Activated T-cell treated with anti-CD3 and anti-CD28 coated beads for 24 hours (primary cell): ENCODE data around the gene C2orf15.
"Not testable (repeated sequence)": the region's sequence is repeated elsewhere in the genome, so short reads cannot be mapped to it uniquely, and the experiment has no call there.

Experiments
- DNase-seq: peaks from one replicate; pipeline ENCODE4 v3.0.0-alpha.2; 2020; ENCODE audit warnings: low read depth

Gene C2orf15

DNA sequence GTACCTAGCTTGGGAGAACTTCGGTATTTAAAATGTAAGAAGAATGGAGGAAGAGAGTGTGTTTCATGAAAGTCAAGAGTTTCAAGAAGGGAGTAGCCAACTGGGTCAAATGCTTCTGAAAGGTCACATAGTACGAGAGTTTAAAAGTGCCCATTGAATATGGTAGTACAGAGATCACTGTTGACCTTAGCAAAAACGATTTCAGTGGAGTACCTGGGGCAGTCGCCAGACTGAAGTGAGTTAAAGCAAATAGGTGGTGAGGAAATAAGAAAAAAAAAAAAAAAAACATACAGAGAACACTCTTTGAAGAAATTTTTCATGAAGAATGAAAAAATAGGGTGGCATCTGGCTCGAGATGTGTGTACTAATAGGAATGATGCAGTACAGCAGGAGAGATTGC lies 24.7 kb downstream of the C2orf15 start:
- DNase-seq: no peak

DNA sequence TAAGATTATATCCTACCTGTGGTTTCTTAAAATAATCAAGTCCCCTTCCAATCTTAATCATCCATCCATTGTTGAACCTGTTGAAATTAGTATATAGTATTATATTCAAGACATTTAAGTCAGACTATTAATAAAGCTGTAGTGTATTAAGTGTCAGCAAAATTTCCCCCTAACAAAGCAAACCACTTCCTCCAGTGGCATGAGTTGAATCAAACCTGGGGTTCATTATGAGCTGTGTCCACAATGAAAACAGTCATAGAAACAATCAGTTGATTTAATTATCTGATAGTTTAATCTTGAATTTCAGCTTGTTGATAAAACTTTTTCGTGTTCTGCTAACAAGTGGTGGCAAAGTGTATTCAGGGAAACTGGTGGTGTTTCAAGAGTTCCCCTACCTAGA lies 28.0 kb downstream of the C2orf15 start:
- no peak for DNase-seq

DNA sequence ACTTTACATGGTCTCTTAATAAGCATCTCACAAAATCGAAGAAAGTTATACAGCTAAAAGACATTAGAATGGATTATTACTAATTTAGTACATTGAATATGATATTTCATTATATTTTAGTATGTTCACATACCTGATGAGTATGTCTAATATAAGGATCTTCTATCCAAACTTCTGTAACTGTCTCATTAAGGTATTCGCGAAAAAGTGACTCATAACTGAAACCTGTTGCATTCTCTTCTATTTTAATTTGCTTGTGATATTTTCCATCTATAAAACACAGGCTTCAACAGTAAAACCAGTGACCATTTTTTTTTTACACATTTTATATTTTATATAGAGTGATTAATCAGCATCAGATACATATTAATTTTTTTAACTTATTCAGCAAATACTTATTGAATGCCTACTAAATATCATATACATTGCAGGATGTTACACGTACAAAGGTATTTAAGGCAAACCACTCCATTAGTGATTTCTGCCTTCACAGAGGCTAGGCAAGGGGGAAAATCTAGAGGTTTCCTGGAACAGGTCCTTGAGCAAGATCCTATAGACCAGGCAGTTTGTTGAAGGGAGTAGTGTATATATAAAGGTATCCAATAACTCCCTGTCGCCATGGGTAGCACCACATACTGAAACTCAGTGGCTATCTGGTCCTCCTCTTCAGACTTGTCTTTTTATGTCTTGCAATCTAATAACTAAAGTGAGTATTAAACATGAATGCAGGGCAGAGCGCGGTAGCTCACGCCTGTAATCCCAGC lies 30.1 kb downstream of the C2orf15 start:
- no peak for DNase-seq

DNA sequence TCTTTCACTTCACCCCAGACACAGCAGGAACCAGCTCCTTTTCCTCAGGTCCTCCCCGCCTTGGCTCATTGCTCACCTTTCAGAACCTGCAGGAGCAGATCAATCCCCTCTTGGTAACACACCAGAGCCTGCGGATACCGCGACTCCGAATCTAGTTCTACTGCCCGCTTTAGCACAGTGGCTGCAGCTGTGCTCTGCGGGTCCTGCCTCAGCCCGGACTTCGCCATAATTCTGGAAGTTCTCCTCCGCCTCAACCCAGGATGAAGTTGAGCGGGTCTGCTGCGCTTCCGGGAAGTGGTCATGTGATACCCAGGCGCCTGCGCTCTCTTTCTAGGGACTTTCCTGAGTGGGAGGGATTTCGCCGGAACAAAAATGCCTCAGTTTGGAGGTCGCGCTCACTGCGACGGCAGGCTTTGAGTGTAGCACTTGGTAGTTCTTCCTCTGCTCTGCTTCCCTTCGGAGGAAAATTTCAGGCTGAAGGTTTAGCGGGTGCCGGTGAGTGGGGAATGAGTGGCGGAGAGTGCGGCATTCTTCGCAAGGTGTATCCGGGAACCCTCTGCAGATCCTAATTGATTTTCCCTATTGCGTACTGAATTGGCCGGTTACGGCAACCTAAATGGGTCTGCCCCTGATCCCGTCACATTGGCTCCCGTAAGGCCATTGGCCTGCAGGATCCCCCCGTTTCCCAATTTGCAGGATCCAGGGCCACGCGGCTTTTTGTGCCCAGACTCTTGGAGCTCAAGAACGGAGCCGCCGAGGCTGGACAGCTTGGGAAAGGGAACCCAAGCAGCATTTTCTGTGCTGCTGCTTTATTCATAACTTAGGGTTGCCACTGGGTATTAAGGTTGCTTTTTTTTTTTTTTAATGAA lies 39.5 kb downstream of the C2orf15 start, which contains the start of the genes MITD1 and MRPL30:
MITD1 (minus strand) TSS at position 304 of the 869 bp plus-strand sequence; CDS start at position 227, 77 bp downstream.
MRPL30 (plus strand) TSS at position 430 of the 869 bp plus-strand sequence. CDS start 5,020 bp downstream, outside the sequence.
- DNase-seq: peak; percentile 85

DNA sequence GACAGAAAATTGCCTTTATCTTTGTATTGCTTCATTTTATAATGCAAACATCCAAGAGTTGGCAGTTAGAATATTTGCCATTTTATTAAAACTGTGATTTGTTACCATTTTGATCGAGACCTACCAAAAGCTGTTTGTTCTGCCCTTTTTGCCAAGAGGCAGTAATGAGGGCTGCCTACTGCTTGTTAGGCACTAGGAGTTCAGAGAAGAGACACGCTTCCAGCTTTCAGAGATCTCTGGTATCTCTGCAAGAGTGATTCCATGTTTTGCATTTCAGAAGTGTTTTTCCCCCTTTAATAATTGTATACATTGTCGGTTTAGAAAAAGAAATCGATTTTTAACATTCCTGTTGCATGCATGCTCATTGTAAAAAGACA lies 40.1 kb downstream of the C2orf15 start:
- no peak for DNase-seq

DNA sequence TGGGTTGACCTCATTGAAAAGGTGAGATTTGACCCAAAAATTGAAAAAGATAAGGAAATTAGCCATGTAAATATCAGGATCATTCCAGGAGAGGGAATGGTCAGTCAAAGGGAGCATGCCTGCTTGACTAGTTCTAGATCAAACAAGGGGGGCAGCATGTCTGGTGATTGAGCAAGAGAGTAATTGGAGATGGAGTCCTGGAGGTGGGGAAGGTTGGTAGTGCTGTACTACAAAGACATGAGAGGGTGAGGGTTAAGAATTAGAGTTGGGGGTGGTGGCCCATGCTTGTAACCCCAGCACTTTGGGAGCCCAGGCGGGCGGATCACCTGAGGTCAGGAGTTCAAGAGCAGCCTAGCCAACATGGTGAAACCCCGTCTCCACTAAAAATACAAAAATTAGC lies 41.5 kb downstream of the C2orf15 start:
- DNase-seq: no peak

DNA sequence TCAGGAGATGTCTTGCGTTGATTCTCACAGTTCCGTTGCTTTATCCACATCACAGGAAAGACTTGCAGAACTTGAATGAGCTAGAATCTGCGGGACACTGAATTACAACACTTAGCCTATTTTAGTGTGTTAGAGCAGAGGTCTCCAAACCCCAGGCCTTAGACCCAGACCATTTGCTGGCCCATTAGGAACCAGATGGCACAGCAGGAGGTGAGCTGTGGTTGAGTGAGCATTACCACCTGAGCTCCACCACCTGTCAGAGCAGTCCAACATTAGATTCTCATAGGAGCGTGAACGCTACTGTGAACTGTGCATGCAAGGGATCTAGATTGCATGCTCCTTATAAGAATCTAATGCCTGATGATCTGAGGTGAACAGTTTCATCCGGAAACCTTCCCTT lies 43.3 kb downstream of the C2orf15 start:
- no peak for DNase-seq

DNA sequence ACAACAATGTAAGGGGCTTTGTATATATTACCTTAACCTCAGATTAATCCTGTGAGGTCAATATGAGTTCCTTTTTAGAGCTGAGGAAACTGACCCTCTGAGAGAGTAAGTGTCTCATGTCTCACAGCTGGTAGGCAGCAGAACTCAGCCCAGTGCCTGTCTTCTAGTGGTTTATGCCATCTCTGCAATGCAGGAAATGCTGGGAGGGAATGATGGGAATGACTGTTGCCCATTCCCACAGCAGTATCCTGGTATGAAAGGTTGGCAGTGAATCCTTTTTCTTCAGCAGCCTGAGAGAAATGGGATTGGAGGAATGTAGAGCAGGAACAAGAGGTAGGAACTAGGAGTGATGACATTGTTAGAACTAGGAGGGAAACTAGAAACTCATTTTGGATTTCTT lies 45.5 kb downstream of the C2orf15 start:
- DNase-seq: no peak

DNA sequence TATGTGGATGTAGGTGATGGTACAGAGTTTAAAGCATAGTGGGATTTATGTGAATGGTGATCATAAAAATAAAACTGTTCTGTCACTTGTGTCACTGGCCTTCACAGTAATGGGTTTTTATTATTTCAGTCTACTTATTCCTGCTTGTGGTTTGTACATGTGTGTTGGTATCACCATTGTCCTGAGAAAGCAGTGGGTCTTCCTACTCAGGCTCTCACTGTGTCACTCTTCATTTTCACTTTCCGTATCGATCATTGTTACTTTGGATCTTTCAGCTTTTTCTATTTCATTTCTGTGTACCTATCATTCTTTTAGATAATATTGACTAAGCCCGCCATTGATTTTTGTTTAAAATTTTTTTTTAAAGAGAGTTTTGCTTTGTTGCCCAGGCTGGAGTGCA lies 46.9 kb downstream of the C2orf15 start:
- DNase-seq: no peak

DNA sequence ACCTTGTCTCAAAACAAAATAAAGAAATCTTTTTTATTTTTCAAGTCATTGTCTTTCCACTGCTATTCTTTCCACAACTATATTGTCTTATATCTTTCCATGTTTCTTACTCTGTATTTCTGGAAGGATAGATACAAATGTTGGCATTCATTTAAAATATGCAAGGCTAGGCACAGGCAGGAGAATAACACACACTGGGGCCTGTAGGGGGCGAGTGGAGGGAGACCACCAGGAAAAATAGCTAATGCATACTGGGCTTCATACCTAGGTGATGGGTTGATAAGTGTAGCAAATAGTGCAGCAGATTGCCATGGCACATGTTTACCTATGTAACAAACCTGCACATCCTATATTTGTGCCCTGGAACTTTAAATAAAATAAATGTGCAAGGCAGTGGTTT lies 49.0 kb downstream of the C2orf15 start:
- no peak for DNase-seq

DNA sequence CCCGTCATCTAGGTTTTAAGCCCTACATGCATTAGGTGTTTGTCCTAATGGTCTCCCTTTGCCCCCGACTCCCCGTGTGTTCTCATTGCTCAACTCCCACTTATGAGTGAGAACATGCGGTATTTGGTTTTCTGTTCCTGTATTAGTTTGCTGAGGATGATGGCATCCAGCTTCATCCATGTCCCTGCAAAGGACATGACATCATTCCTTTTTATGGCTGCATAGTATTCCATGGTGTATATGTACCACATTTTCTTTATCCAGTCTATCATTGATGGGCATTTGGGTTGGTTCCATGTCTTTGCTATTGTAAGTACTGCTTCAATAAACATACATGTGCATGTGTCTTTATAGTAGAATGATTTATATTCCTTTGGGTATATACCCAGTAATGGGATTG lies 50.9 kb downstream of the C2orf15 start:
- not testable (repeated sequence) for DNase-seq

DNA sequence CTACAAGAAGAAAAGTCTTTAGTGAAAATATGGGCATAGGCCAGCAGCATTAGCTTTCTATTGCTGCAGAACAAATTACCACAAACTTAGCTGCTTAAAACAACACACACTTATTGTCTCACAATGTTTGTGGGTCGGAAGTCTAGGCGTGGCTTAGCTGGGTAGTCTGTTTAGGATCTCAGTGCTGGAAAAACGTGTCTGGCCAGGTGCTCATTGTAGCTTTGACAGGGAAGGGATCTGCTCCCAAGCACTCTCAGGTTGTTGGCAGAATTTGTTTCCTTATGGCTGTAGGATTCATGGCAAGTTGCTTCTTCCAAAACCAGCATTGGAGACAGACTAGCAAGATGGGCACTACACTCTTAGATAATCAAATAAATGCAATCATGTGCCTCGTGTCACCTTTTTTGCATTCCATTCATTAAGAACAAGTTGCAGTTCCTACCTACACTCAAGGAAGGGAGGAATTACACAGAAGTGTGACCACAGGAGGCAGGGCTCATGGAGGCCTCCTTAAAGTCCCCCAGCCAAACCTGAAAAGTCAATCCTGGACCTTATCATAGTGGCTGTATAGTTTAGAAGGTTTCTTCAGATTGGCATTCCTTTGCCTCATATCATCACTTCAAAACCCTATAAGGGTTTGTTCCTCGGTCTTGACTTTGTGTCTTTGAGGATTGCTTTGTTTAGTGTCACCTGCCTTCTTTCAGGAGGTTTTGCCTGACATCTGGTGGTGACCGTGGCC lies 56.8 kb downstream of the C2orf15 start:
- no peak for DNase-seq

DNA sequence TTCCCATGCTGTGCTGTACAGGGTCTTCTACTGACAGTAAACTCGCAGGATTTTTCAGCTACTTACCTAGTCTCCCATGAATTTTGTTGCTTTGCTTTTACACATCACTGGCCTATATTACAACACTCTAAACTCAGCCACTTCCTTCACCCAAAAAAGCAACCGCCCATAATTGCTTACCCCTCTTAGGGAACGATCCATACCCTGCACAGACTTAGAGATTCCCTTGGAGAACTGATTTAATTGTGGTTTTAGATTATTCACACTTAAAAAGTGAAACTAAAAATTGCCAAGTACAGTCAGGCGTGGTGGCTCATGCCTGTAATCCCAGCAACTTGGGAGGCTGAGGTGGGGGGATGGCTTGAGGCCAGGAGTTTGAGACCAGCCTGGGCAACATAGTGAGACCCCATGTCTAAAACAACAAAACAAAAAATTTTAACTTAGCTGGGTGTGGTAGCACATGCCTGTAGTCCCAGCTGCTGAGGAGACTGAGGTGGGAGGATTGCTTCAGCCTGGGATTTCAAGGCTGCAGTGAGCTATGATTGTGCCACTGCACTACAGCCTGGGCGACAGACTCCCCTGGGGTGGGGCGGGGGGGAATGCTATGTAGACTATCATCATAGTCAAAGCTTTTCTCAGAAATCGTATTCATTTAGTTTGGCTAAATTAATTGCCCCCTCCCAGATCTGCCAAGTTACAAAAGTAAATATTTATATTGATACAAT lies 58.7 kb downstream of the C2orf15 start:
- DNase-seq: no peak
